Femur (tissue), 1 donor: ENCODE measurements around the gene TEKT2.

Source experiments
- DNase-seq: peaks from one replicate; pipeline ENCODE4 v3.0.0-alpha.2; 2017

The TEKT2 gene

DNA sequence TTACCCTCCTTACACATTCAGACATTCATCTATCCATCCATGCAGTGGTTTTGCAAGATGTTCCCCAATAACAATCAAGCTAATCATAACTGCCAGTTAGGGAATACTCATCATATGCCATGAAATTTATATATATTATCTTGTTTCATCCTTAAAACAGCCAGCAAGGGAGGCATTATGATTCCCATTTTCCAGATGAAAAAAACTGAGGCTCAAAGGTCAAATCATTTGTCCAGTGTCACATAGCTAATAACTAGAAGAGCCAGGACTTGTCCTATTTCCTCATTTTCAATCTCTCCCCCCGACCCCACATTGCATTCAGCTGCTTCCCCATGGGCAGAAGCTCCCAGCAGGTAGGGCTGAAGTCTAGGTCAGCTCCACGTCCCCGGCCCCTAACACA, 48.1 kb downstream of the TEKT2 start:
- no peak for DNase-seq

GRCh38 chr1:36133484-36133883, 49.6 kb downstream of the TEKT2 start:
- peak; percentile 83 for DNase-seq

DNA sequence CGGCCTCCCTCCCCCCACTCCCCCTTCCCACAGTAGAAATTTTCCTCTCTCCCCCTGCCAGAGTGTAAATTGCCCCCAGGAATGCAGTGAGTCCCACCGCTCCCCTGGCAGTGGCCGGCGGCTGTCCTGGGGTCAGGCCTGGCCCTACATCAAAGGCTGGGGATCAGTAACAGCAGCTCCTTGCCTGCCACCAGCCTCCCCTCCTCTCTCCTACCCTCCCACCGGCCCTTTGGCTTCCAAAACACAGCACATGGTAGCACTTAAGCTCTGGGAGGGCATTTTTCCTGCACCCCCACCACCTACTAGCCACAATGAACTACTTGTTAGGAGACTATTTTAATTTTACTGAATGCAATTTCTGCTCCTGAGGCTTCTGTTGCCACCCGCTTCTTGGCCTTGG, 50.1 kb downstream of the TEKT2 start:
- peak; percentile 66 for DNase-seq

- DNase-seq, result peak; percentile 85
Observed at GRCh38 chr1:36134505-36135329, 50.8 kb downstream of the TEKT2 start.

- DNase-seq, result peak; percentile 65
Observed at GRCh38 chr1:36135330-36135667, 51.4 kb downstream of the TEKT2 start.

GRCh38 chr1:36135796-36136195, 51.9 kb downstream of the TEKT2 start:
- DNase-seq, result no peak

DNA sequence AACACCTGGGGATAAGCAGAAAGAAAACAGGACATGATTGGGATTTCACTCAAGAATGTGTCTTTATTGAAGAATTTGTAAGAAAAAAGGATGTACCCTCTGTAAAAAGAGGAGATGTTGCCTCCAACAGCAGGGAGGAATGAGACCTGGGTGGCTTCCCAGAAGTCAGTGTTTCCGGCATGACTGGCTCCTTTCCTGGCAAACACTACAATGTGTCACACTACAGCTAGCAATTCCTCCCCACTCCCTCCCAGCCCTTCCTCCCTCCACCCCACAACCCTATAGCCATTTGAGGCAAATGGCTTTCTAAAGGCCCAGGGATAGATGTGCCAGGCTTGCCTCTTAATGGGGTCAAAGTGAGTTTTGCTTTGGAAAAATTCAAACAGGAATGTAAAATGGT, 52.6 kb downstream of the TEKT2 start:
- peak; percentile 66 for DNase-seq

GRCh38 chr1:36137226-36137625, 53.3 kb downstream of the TEKT2 start:
- DNase-seq, result peak; percentile 14

DNA sequence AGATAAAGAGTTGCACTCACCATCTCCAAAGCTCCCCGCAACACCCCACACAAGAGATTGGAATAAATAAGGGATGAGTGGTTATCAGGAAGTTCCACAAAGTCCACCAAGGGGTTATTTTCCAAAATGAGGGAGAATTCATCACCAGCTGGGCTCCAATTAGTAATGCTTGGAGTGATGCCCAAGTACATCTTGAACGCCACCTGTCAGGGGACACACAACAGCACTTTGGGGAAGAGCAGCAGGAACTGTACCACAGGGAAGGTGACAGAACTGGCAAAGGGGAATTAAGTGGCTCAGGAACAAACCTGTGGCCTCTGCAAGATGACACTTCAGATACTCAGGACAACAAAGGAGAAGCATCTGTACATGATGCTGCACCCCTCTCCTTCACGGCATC, 53.9 kb downstream of the TEKT2 start:
- DNase-seq, result no peak
